SKM-1 (cell line): Measurements from ENCODE around the gene MET.
"Not testable (repeated sequence)": the region's sequence is repeated elsewhere in the genome, so short reads cannot be mapped to it uniquely, and the experiment has no call there.

Experiments used
- DNase-seq: peaks from one replicate; lab custom pipeline; 2025; ENCODE audit not compliant: unreplicated experiment; lab: John Stamatoyannopoulos, UW

The MET gene

DNA sequence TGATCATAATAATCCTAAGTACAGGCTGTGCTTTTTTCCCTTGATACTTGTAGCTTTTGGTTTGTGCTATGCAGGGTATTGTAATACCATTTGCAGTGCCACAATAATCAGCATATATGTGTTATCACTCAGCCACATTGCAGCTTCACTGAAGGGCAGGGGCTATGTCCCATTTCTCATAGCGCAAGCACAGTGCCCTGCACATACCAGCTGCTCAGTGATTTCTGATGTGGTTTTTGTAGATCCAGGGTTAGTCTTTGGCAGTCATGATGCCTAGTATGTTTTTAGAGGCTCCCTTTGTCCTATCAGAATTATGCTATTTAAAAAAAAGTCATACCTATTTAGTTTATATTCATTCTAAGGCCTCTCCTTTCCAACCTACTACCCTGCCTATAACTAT, 25.8 kb downstream of the MET start:
- DNase-seq: no peak

DNA sequence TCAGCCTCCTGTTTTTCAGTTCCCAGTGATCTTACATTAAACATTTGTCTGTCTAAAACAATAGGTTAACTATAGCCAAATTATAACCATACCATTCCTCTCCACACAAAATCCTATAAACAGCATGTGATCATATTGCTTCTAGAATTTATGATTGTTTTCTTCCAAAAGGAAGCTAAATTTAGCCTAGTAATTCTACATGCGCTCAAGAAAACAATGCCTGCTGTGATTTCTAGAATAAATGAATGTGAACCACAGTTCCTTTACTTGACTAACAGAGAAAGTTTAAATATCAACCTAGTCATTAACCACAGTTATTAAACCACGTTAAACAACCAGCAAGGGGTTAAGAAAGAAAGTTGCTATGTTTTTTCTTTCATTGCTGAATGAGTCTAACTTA, 26.4 kb downstream of the MET start:
- no peak for DNase-seq

- DNase-seq: no peak
Observed at GRCh38 chr7:116698930-116699721, 27.1 kb downstream of the MET start.

- DNase-seq: no peak
Observed at GRCh38 chr7:116699722-116700120, 27.7 kb downstream of the MET start.

GRCh38 chr7:116702046-116702785, 30.2 kb downstream of the MET start:
- no peak for DNase-seq

GRCh38 chr7:116704650-116705228, 32.7 kb downstream of the MET start:
- DNase-seq: no peak

GRCh38 chr7:116705419-116705818, 33.4 kb downstream of the MET start:
- no peak for DNase-seq

- DNase-seq: no peak
Observed at GRCh38 chr7:116706668-116707126, 34.7 kb downstream of the MET start.

- no peak for DNase-seq
Observed at GRCh38 chr7:116707289-116707688, 35.3 kb downstream of the MET start.

GRCh38 chr7:116708248-116708647, 36.3 kb downstream of the MET start:
- DNase-seq: no peak

GRCh38 chr7:116708861-116709260, 36.9 kb downstream of the MET start:
- no peak for DNase-seq

- no peak for DNase-seq
Observed at GRCh38 chr7:116709336-116709735, 37.3 kb downstream of the MET start.

DNA sequence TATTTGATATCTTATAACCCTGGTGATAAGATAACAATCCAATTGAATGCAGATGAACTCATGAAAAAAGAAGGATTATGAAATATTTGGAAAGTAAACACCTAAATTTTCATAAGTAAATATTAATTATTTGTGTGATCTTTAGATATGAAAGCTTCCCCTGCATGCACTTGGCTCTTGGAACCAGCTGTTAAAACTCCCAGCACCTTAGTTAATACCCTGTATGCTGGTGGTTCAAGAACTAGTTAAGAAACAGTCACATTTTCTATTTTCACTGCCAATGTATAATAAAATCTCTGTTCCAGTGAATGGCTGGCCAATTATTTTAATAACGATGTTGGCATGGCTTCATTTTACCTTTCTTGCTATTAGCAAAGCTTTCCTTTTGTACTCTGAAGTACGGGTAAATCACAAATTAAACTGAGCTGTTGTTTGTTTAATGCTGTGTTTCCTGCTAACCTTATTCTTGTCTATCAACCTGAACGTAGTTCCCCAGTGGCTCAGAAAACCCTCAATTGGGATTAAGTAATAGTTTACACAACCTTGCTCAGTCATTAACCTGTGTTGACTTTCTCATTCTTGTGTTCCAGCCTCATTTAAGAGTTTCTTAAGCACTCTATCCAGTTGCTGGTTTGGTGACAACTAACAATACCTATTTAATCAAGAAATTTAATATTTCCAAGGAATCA, 38.9 kb downstream of the MET start:
- DNase-seq: no peak

DNA sequence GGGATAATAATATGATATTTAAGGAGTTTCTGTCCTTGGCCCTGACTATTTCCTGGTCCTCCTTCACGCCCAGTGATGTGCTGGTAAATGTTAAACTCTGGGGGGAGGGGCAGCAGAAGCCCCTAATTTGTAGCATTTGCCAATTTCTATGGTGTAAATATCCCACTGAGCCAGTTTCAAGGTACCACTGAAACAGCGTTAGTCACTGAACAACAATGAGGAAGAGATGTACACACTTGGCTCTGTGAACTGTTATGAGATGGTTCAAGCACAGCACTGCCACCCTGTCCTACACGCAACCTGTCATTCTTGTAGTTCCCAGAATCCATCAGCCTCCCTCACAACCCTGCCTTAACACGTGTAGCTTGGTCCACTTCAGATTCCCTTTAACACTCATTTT, 39.8 kb downstream of the MET start:
- DNase-seq: no peak

DNA sequence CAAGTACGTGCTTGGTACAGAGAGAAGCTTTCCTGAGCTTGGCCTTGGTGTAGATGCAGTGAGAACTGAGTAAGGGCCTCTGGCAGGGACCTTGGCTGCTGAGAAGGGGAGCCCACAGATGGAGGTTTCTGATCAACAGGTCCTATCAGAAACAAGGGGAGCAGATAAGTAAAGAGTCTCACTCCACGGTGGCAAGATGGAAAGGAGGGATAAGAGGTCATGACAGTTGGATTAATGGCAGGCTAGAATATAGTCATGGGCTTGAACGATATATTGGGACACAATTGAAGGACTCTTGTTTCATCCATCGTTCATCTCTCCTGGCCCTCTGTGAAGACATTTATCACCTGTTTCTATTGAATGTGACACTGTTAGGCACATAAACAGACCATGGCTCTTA, 41.5 kb downstream of the MET start:
- DNase-seq: no peak

- no peak for DNase-seq
Observed at GRCh38 chr7:116713918-116714317, 41.9 kb downstream of the MET start.

DNA sequence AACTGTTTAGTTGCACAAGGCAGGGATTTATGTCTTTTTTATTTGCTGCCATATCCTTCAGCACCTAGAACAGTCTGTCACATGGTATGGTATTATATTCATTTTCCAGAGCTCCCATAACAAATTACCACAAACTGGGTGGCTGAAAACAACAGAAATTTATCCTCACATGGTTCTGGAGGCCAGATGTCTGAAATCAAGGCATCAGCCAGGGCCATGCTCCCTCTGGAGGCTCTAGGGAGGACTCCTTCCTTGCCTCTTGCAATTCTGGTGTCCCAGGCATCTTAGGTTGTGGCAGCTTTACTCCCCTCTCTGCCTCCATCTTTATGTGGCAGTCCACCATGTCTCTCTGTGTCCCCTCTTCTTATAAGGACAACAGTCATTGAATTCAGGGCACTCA, 43.1 kb downstream of the MET start:
- DNase-seq: no peak

DNA sequence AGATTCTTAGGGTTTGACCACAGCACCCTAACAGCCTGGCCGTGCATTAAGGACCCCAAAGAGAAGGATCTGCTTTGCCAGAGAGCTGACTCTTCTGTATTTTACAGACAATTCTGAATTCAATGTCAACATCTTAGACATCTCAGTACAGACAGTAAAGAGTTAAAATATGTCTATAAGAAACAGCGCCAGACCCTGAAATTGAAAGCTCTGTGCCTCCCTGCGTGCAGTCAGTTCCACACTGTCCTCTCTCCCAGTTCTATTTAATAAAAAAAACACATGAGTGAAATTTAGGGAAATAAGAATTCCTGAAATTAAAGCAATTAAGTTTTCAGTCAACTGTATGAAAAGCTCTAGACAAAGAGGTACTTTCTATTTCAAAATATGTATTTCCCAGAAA, 45.1 kb downstream of the MET start:
- DNase-seq: no peak

GRCh38 chr7:116723959-116724529, 52.0 kb downstream of the MET start:
- not testable (repeated sequence) for DNase-seq

DNA sequence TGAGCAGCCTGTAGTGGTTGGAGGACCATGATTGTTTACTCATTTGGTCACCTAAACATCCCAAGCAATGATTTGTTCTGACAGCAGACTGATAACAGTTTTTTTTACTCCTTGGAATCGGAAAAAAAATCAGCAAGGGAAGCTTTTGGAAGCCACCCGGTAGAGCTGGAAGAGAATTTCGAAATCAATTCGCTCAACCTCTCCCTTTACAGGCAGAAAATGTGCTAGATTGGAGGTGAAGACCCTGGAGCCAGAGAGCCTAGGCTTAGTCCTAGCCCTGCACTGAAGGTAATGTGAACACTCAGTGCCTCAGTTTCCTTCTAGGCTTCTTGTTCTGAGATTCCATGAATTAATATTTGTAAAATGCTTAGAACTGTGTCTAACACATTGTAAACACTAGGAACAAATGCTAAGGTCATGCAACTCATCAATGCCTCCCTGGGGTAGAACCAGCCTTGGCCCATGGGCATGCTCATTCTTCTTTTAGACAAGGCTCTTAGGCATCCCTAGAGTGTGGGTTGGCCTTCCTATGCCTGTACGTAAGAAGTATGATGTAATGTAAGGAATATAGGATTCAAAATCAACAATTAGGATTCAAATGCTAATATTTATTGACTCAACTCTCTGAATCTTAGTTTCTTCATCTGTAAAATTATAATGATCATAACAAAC, 52.7 kb downstream of the MET start:
- no peak for DNase-seq

- DNase-seq: no peak
Observed at GRCh38 chr7:116726149-116726548, 54.2 kb downstream of the MET start.
